Measurements from ENCODE around the gene AFG1L.
"Not testable (repeated sequence)": the region's sequence is repeated elsewhere in the genome, so short reads cannot be mapped to it uniquely, and the experiment has no call there.

The AFG1L gene

GRCh38 chr6:108557494-108558371 lies 262.9 kb downstream of the AFG1L start:
- peak; percentile 83 for DNase-seq (ENCODE audit: low spot score)

- DNase-seq (ENCODE audit: low spot score), result peak; percentile 99
Observed at GRCh38 chr6:108558372-108559096, 263.7 kb downstream of the AFG1L start.

DNA sequence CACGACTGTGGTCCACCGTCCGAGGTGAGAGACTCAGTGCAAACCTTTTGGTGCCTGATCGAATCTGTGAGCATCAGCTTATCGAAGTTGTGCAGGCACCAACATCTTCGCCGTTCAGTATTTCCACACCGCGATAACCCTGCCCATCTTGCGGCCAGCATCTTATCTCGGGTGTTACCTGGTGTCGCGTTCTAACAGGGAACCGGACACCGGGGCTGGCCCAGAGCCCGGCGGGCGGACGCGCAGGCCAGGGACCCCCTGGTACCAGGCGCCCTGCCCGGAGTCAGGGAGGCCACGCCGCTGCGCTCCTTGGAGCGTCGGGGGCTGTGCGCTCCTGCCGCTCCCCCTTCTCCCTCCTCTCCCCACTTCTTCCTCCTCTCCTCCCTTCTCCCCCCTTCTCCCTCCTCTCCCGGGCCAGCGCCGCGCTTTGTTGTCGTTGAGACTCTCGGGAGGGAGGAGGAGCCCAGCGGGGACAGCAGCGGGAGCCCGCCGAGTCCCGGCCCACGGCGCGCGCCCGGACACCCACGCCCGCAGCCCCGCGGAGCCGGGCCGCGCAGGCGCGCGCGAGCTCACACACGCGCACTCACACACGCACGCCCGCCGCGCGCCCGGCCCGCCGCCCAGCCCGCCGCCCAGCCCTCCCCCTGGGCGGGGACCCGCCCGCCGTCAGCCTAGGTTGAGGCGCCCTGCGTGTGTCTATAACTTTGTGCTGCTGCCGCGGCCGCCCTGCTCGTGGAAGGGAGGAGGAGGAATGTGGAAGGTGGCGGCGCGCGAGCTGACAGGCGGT lies 264.4 kb downstream of the AFG1L start:
- peak; percentile 94 for DNase-seq (ENCODE audit: low spot score)

GRCh38 chr6:108559884-108560462 lies 265.1 kb downstream of the AFG1L start:
- DNase-seq (ENCODE audit: low spot score), result no peak

- DNase-seq (ENCODE audit: low spot score), result peak; percentile 67
Observed at GRCh38 chr6:108560463-108561308, 265.8 kb downstream of the AFG1L start, which contains the start of gene FOXO3. TSS of gene FOXO3 (plus strand) at chr6:108560917. CDS start at chr6:108561209, 292 bp downstream.

DNA sequence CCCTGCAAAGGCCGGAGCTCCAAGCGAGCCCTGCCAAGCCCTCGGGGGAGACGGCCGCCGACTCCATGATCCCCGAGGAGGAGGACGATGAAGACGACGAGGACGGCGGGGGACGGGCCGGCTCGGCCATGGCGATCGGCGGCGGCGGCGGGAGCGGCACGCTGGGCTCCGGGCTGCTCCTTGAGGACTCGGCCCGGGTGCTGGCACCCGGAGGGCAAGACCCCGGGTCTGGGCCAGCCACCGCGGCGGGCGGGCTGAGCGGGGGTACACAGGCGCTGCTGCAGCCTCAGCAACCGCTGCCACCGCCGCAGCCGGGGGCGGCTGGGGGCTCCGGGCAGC lies 266.4 kb downstream of the AFG1L start:
- not testable (repeated sequence) for DNase-seq (ENCODE audit: low spot score)

- DNase-seq (ENCODE audit: low spot score), result no peak
Observed at GRCh38 chr6:108561742-108562502, 267.1 kb downstream of the AFG1L start.

DNA sequence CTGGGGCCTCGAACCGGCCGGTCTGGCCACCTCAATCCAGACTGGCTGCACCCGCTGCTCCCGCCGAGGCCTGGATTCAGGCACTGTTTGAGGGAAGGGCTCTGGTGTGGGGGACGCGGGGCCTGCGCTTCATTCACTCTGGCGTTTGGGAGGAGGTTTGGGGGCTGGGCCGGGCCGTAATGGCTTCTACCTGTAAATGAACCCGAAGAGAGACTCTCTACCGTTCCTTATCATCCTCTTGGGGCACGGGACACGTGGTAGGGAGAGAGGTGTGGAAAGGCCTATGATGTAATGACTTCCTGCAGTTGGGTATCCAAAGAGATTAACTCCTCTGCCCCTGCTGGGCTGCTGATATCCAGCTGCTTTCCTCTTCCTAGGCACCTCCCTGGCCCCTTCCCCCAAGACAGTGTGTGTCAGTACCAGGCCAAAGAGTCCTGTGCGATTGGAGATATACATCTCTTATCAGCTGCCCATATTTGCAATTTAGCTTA lies 267.7 kb downstream of the AFG1L start:
- DNase-seq (ENCODE audit: low spot score), result no peak

DNA sequence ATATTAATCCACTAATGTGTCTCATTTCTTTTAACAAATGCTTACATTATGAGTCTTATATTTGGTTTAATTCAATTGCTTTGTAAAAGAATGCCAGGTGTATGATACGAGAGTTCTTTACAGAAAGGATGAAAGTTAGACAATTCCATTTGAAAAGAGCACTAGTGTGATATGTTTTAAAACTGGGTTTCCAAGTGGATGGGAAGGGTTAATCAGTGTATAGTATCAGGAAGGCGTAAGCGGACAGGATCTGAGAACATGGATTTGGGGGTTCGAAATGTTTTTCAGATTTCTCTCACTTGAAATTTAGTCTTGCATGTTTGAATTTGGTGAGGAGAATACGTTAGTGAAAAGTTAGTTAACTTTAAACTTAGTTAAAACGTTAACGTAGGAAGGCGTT lies 268.4 kb downstream of the AFG1L start:
- DNase-seq (ENCODE audit: low spot score), result no peak

DNA sequence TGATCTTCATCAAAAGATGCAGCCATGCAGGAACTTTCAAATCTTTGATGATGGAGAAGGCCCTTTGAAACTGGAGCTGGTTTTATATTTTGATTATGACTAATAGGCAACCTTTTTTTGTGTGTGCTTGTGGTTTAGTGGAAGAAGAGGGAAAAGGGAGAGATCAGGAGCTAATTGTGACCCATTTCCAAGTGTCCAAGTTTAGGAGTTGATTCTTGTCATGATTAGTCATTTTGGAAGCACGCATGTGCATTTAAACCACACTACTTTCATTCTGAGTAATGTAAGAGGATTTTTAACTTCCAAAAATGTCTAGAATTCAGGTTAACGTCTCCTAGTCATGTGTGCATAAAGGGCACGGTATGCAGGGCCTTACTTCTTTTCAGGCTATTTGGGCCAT lies 269.3 kb downstream of the AFG1L start:
- DNase-seq (ENCODE audit: low spot score), result no peak

DNA sequence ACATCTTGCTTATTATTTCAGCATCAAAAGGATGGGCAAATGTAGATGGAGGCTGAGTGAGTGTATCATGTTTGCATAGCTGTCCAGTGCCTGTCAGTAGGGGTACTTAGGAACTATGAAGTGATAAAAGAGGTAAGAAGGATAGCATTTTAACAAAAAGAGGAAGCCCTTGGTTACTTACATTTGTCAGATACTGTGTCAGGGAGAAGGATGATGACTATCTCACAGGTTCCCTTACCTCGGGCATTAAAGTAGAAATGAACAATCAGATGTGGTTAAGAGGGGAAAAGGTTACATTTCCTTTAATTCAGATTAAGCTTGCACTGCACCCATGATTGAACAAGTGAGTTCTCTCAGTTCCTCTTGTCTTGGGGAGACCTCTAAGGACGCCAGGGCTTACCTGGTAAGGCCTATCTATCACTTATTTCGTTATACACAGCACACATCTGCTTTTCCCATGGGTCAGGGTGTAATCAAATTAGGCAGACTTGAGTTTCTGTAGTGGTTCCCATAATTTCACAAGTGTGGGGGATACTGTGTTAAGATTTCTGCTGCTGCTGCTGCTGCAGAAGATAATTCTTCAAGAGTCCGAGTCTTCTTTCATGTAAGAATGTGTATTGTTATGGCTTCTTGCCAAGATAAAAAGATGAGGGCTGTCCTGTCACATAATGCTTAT lies 270.4 kb downstream of the AFG1L start:
- DNase-seq (ENCODE audit: low spot score), result peak; percentile 68

GRCh38 chr6:108565893-108566292 lies 271.0 kb downstream of the AFG1L start:
- peak; percentile 30 for DNase-seq (ENCODE audit: low spot score)

GRCh38 chr6:108566406-108566805 lies 271.6 kb downstream of the AFG1L start:
- no peak for DNase-seq (ENCODE audit: low spot score)

DNA sequence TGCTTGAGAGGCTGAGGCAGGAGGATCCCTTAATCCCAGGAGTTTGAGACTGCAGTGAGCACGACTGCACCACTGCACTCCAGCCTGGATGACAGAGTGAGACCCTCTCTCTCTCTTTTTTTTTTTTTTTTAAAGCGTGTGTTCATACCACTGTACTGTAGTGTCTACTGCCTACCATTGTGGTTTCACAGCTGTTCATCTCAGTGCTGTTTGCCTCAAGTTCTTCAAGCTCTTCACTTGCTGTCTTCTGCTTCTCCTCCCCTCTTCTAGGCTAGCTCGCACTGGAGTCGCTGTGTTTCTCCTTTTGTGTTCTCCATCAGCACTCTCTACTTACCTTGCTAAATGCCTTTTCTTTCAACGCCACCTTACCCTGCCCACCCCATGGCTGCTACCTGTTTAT lies 273.2 kb downstream of the AFG1L start:
- no peak for DNase-seq (ENCODE audit: low spot score)

DNA sequence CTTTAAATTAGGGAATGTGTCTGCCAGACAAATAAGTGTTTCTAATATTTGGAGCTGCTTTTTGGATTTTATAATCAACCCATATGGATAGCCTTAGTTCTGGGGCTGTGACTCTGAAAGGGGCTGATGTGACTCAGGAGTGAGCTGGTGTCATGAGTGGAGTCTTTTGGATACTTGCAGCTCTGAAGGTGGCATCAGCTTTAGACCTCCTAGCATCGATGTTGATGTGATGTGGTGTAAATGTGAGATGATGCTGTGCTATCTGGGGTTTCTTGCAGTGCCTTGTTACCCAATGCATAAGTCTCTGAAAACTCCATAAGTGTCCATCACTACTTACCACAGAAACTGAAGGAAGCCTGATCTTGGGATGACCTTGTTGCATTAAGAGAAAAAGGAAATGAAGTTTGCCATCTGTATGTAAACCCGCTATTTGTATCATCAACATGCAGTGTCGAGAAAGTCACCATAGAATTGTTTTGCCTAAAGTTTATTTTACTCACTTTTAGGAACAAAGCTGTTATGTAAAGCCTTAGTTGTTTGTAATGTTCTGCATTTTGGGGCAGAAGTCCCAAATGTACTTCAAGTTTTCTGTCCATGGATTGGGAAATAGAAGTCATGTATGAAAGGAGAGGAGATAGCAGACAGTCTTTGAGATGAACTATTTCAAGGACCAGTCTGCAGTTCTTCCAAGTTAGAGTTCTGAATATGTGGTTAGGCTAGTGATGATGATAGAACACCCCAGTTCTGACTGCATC lies 273.9 kb downstream of the AFG1L start:
- DNase-seq (ENCODE audit: low spot score), result no peak

GRCh38 chr6:108570517-108570916 lies 275.7 kb downstream of the AFG1L start:
- DNase-seq (ENCODE audit: low spot score), result no peak

DNA sequence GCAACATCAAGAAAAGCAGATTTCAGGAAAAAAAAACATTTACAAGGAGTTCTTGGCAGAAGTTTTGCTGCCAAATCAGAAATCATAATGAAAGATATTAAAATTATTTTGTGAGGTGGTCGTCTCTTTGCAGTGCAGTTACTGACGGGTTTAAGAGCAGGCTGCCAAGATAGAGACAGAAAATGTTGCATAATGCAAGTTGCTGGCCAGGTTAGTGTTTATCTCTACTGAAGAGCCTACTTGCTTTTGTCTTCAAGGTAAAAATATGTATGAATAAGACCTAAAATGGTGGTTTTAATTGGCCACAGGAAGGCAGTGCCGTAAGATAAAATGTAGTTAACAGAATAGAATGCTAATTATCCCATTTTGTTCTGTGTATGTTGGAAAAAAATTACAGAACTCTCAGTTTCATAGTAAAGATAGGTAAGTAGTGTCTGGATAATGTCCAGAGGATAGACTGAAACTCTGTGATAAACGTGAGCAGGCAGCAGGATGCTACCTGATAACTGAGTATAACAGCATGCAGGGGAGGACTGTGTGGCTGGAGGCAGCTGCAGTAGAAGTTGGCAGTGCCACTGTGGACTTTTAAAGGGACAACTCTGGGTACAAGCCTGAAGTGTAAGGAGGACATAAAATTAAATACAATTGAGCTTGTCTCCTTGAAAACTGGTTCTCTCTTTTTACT lies 279.7 kb downstream of the AFG1L start:
- DNase-seq (ENCODE audit: low spot score), result no peak
